HCT116 (cell line): Measurements from ENCODE around the gene GALNS. TPM values are rescaled to one million over a fixed set of nuclear protein-coding genes. Genes with fewer than 3 reads are reported as not detected.

Source experiments
- ATAC-seq: fragments of 200-7000 bp; cut with Tn5 transposase; 2 replicates; pipeline ENCODE4 v1.9.1; 2020; ENCODE audit warnings: mild to moderate bottlenecking, moderate library complexity
- BruUV-seq: library from RNA; stranded (reverse); fragments of 400-500 nt; replicated peaks from 2 replicates; lab custom pipeline; 2021; lab: Mats Ljungman, UMichigan
- CTCF ChIA-PET: fragments of 300-600 bp; sonication (Branson Sonifier 250); formaldehyde crosslinking; loops from one replicate; lab custom pipeline; 2021; ENCODE audit warnings: antibody characterized with exemption; lab: Charles Lee
- POLR2A ChIA-PET: fragments of 300-600, 350-600 bp; sonication (Branson Sonifier 250); formaldehyde crosslinking; loops from one replicate; lab custom pipeline; 2021; ENCODE audit warnings: antibody characterized with exemption; lab: Charles Lee
- RAD21 ChIA-PET, 2 experiments: fragments of 300-600 bp; sonication (Branson Sonifier 250); formaldehyde crosslinking; loops; one replicate each; lab custom pipeline; 2023; ENCODE audit warnings: low total read pairs in 2 of 2; ENCODE audit not compliant: uncharacterized antibody in 2 of 2, unreplicated experiment in 2 of 2, low non-redundant PET in 1 of 2; lab: Charles Lee
- DNase-seq: peaks from one replicate; pipeline ENCODE4 v3.0.0-alpha.2; 2010; ENCODE audit warnings: low read depth, low spot score
- H2AFZ ChIP-seq: fragments of 200-600 bp; shearing (Covaris generic), sonication (generic); 2 replicates; pipeline ENCODE4 v1.6.1; 2017; ENCODE audit warnings: low read depth, mixed run types, mixed read lengths, antibody characterized with exemption, low read length; ENCODE audit not compliant: poor library complexity, severe bottlenecking
- H3K27ac ChIP-seq: 2 replicates; pipeline ENCODE4 v1.5.1; 2012; ENCODE audit warnings: low read depth, low read length
- H3K27me3 ChIP-seq: fragments of 200-600 bp; sonication (generic); 2 replicates; pipeline ENCODE4 v1.6.1; 2016; ENCODE audit warnings: mixed run types, low read length, mixed read lengths; ENCODE audit not compliant: insufficient read depth
- H3K36me3 ChIP-seq, 2 experiments: fragments of 200-500 bp in 1 of 2; fragments of 200-600 bp in 1 of 2; sonication (Bioruptor generic) in 1 of 2; sonication (generic) in 1 of 2; 2 replicates each; pipeline versions ENCODE4 v1.5.1 to v1.6.1; 2014 to 2016; ENCODE audit warnings: low read length in 2 of 2, inconsistent platforms in 1 of 2, mixed read lengths in 1 of 2, mixed run types in 1 of 2; ENCODE audit not compliant: insufficient read depth in 2 of 2, control insufficient read depth in 1 of 2
- H3K4me1 ChIP-seq, 2 experiments: fragments of 200-600 bp in 1 of 2; sonication (generic) in 1 of 2; 2 replicates each; pipeline versions ENCODE4 v1.5.1 to v1.6.1; 2012 to 2017; ENCODE audit warnings: low read length in 2 of 2, inconsistent platforms in 1 of 2, mild to moderate bottlenecking in 1 of 2, mixed read lengths in 1 of 2, mixed run types in 1 of 2, moderate library complexity in 1 of 2; ENCODE audit not compliant: insufficient read depth in 2 of 2, control insufficient read depth in 1 of 2
- H3K4me2 ChIP-seq: fragments of 200-600 bp; sonication (generic); 2 replicates; pipeline ENCODE4 v1.6.1; 2017; ENCODE audit warnings: mixed run types, low read length, mixed read lengths
- H3K4me3 ChIP-seq, 2 experiments: fragments of 200-600 bp in 1 of 2; sonication (generic) in 1 of 2; replicated peaks in 1 of 2; 2 replicates each; pipeline ENCODE4 v1.5.1; 2011 to 2016; ENCODE audit warnings: low read length in 2 of 2, control low read depth in 1 of 2, low read depth in 1 of 2, mild to moderate bottlenecking in 1 of 2, mixed read lengths in 1 of 2, mixed run types in 1 of 2
- H3K79me2 ChIP-seq: fragments of 200-600 bp; sonication (generic); 2 replicates; pipeline ENCODE4 v1.6.1; 2017; ENCODE audit warnings: mild to moderate bottlenecking, mixed run types, low read length, moderate library complexity, mixed read lengths; ENCODE audit not compliant: insufficient read depth
- H3K9ac ChIP-seq: fragments of 200-600 bp; sonication (generic); 2 replicates; pipeline ENCODE4 v1.6.1; 2016; ENCODE audit warnings: low read length, mixed read lengths
- H3K9me2 ChIP-seq: fragments of 200-600 bp; sonication (generic), shearing (Covaris generic); 2 replicates; pipeline ENCODE4 v1.6.1; 2017; ENCODE audit warnings: mixed run types, mild to moderate bottlenecking, moderate library complexity; ENCODE audit not compliant: insufficient read depth
- H3K9me3 ChIP-seq, 2 experiments: fragments of 200-500 bp in 1 of 2; fragments of 200-600 bp in 1 of 2; sonication (Bioruptor generic) in 1 of 2; sonication (generic) in 1 of 2; 2 replicates each; pipeline ENCODE4 v1.6.1; 2014 to 2017; ENCODE audit warnings: low read length in 2 of 2, mixed read lengths in 2 of 2, inconsistent platforms in 1 of 2, low read depth in 1 of 2, mild to moderate bottlenecking in 1 of 2, mixed run types in 1 of 2, moderate library complexity in 1 of 2; ENCODE audit not compliant: control insufficient read depth in 1 of 2, insufficient read depth in 1 of 2
- H4K20me1 ChIP-seq: fragments of 200-600 bp; sonication (generic), shearing (Covaris generic); 2 replicates; pipeline ENCODE4 v1.6.1; 2017; ENCODE audit warnings: mixed run types, mild to moderate bottlenecking, moderate library complexity; ENCODE audit not compliant: insufficient read depth
- EZH2phosphoT487 ChIP-seq: fragments of 200-600 bp; IDR thresholded peaks from 2 replicates; pipeline ENCODE4 v1.6.1; 2018; ENCODE audit warnings: antibody characterized with exemption, borderline replicate concordance
- POLR2A ChIP-seq: IDR thresholded peaks from 2 replicates; pipeline ENCODE4 v1.7.0; 2011; ENCODE audit warnings: borderline replicate concordance; ENCODE audit not compliant: insufficient read depth, insufficient read length; ENCODE audit errors: extremely low read depth
- REST ChIP-seq: IDR thresholded peaks from 2 replicates; pipeline ENCODE4 v1.6.1; 2012; ENCODE audit warnings: low read depth
- SP1 ChIP-seq: IDR thresholded peaks from 2 replicates; pipeline ENCODE4 v1.6.1; 2012; ENCODE audit warnings: low read depth
- SRF ChIP-seq: IDR thresholded peaks from 2 replicates; pipeline ENCODE4 v1.6.1; 2012; ENCODE audit warnings: low read depth
- ZFX ChIP-seq: fragments of 450-650 bp; IDR thresholded peaks from 2 replicates; pipeline ENCODE4 v1.6.1; 2017
- intact Hi-C: fragments of 100-400 bp; cut with micrococcal nuclease; formaldehyde crosslinking; loops from 2 replicates; pipeline ENCODE4 v1.10.0; 2022
- total RNA-seq: library from RNA; stranded (reverse); gene quantifications from one replicate; pipeline ENCODE4 v1.2.1, GENCODE V29; 2021; ENCODE audit not compliant: unreplicated experiment

The GALNS gene
- total RNA-seq, 1 experiment from 2014 or later = 44.6 TPM

- Histone ChIP-seq H3K36me3 (0 out of 4 replicates have a peak, but pooled peaks cover 0 to 5% of the 10 kb centered on the region in 2 experiments), H3K9ac (no peak overlapping the region), H3K4me3 (no peak overlapping the region), H3K9me3 (no peaks in the 10 kb centered on the region), H3K9me2 (no peaks in the 10 kb centered on the region), H3K79me2 (no peaks in the 10 kb centered on the region), H3K4me2 (no peak overlapping the region), H3K4me1 (peaks cover 7 to 11% of the 10 kb centered on the region in 2 experiments; a peak in 3 of 4 replicates), H4K20me1 (no peaks in the 10 kb centered on the region), H3K27me3 (no peaks in the 10 kb centered on the region), H3K27ac (no peak overlapping the region; the same call in 1 of the 2 replicates), H2AFZ (no peak overlapping the region)
- DNase-seq (no peak), ATAC-seq (no peak)
- TF ChIP-seq SRF (no peak), EZH2phosphoT487 (no peak), SP1 (no peak), REST (no peak), POLR2A (no peak), ZFX (no peak)
- POLR2A ChIA-PET = no interaction called here
- CTCF ChIA-PET = no interaction called here
- RAD21 ChIA-PET = no interaction called here
- intact Hi-C loops = no loop called here
- no TSS peak for BruUV-seq
Measured at GRCh38 chr16:88879788-88880055, 23.0 kb upstream of the GALNS start.
